ENCODE data around the gene HSD17B3.

Gene HSD17B3

DNA sequence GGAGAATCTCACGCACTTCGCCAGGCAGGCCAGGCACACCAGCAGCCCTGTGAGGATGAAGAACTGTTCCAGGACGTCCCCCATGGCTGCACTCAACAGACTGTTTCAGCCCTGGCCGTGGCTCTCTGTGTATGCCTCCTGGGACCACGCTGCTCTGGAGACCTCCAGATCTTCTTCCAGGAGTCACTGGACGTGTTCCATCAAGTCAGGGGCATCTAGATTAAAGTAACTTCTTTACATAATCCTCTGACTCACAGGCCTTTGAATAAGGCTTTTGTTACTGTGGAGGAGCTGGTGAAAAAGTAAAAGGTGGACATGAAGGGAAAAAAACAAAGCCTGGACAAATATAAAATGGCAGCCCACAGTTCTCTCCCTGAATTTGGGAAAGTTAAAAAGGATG is at the start of gene HSD17B3:
HSD17B3 (minus strand) TSS at position 156 of the 400 bp plus-strand sequence; CDS start at position 84, 72 bp downstream.
- H3K27me3 ChIP-seq (replicated peaks; ENCODE audit: control insufficient read depth, insufficient read depth, low read length): no peaks in the 10 kb centered on the region
- TF ChIP-seq, protein P1, sequence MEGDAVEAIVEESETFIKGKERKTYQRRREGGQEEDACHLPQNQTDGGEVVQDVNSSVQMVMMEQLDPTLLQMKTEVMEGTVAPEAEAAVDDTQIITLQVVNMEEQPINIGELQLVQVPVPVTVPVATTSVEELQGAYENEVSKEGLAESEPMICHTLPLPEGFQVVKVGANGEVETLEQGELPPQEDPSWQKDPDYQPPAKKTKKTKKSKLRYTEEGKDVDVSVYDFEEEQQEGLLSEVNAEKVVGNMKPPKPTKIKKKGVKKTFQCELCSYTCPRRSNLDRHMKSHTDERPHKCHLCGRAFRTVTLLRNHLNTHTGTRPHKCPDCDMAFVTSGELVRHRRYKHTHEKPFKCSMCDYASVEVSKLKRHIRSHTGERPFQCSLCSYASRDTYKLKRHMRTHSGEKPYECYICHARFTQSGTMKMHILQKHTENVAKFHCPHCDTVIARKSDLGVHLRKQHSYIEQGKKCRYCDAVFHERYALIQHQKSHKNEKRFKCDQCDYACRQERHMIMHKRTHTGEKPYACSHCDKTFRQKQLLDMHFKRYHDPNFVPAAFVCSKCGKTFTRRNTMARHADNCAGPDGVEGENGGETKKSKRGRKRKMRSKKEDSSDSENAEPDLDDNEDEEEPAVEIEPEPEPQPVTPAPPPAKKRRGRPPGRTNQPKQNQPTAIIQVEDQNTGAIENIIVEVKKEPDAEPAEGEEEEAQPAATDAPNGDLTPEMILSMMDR (IDR thresholded peaks at IDR 0.05; ENCODE audit: insufficient read depth, low read length, poor library complexity, severe bottlenecking): no peak
- DNase-seq (ENCODE audit: extremely low read depth, insufficient read length): no peak
- no peak within 1 kb of the TSS for H3K4me3 ChIP-seq (replicated peaks; ENCODE audit: low read depth, low read length)
- H3K36me3 ChIP-seq (ENCODE audit: control insufficient read depth, insufficient read depth, low read length): no peaks in the 10 kb centered on the region

DNA sequence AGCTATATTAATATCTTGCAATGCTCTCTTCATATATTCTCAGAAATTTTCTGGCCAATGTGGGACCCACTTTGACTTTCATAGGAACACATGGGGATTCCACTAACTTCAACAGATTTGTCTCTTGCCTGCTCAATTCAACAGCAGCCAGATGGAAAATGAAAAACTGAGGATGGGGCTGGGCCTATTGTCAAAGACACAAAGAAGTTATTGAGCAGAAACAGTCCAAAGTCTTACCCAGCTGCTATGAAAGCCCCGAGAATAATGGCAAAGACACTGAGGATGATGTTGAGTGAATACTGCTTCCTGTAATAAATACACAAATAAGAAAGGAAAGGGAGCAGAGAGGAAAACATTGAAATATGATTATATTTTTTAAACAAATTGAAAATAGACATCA is 48.9 kb upstream of the HSD17B3 start:
- TF ChIP-seq, protein P1 (IDR thresholded peaks at IDR 0.05; ENCODE audit: insufficient read depth, low read length, poor library complexity, severe bottlenecking): no peak
- no peaks in the 10 kb centered on the region for H3K36me3 ChIP-seq (ENCODE audit: control insufficient read depth, insufficient read depth, low read length)
- no peak overlapping the region for H3K4me3 ChIP-seq (replicated peaks; ENCODE audit: low read depth, low read length)
- no peak for DNase-seq (ENCODE audit: extremely low read depth, insufficient read length)
- no peaks in the 10 kb centered on the region for H3K27me3 ChIP-seq (replicated peaks; ENCODE audit: control insufficient read depth, insufficient read depth, low read length)

DNA sequence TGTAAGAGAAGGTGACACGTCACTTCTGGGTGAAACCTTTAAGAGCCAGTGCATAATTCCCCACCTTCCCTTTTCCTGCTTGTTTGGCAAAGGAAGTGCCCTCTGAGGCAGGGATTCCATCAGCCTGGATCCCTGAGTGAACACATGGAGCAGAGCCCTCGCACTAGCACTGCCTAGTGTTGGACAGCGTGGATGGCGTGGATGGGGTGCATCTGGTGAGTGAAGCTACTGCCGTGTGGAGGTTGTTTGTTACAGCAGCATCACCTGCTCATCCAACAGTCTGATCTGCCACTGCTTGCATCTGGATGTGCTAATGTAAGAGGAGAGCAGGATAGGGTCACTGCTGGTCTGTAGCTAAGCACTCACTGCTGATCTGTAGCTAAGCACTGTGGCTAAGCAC is 46.3 kb upstream of the HSD17B3 start:
- DNase-seq (ENCODE audit: extremely low read depth, insufficient read length): no peak
- H3K4me3 ChIP-seq (replicated peaks; ENCODE audit: low read depth, low read length): no peak overlapping the region
- TF ChIP-seq, protein P1 (IDR thresholded peaks at IDR 0.05; ENCODE audit: insufficient read depth, low read length, poor library complexity, severe bottlenecking): no peak
- no peaks in the 10 kb centered on the region for H3K36me3 ChIP-seq (ENCODE audit: control insufficient read depth, insufficient read depth, low read length)
- H3K27me3 ChIP-seq (replicated peaks; ENCODE audit: control insufficient read depth, insufficient read depth, low read length): no peaks in the 10 kb centered on the region

DNA sequence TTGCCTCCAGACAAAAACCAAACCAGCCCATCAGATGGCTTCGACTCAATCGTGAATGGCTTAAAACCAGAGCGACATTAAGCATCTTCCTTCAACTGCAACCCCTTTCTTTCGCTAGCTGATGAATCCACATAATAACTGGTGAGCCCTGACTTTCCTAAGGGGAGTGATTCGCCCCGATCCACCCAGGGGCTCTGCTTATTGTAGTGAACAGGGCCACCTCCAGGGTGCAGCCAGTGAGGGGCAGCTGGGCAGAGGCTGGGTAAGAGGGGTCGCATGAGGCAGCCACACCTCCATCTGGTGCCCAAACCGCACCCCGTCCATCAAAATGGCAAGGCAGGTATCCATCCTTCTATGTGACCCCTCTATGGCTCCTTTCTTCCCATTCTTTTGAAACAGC is 43.6 kb upstream of the HSD17B3 start:
- H3K27me3 ChIP-seq (replicated peaks; ENCODE audit: control insufficient read depth, insufficient read depth, low read length): no peaks in the 10 kb centered on the region
- H3K36me3 ChIP-seq (ENCODE audit: control insufficient read depth, insufficient read depth, low read length): no peaks in the 10 kb centered on the region
- TF ChIP-seq, protein P1 (IDR thresholded peaks at IDR 0.05; ENCODE audit: insufficient read depth, low read length, poor library complexity, severe bottlenecking): no peak
- no peak for DNase-seq (ENCODE audit: extremely low read depth, insufficient read length)
- H3K4me3 ChIP-seq (replicated peaks; ENCODE audit: low read depth, low read length): no peak overlapping the region

DNA sequence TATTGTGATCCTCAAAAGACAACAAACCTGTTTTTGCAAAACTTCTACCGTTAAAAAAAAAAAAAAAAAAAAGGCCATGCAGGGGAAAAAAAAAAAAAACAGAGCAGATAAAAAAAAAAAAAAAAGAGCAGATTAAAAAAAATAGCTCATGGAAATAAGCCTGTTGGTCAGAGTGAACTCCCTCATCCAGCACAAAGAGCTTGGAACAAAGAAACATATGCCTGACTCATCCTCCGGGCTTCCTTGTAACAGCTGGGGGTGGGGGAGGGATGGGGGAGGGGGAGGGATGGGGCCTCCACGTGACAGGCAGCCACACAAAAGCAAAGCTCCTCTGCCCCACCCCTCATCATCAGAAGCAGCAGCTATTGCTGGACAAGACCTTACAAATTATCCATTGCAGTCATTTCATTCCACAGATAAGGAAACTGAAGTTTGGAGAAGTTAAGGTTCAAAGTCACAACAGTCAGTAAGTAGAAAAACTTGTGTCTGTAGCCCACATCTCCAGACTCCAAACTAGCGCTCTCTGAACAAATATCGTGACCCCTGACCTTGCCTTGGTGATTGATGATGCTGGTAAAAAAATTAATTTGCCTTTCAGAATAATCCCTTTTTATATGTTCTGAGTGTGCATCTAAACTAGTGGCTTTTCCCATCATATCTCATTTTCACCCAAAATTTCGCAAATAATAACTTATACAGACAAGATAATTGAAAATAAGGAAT is 42.6 kb upstream of the HSD17B3 start:
- H3K36me3 ChIP-seq (ENCODE audit: control insufficient read depth, insufficient read depth, low read length): no peaks in the 10 kb centered on the region
- no peaks in the 10 kb centered on the region for H3K27me3 ChIP-seq (replicated peaks; ENCODE audit: control insufficient read depth, insufficient read depth, low read length)
- no peak overlapping the region for H3K4me3 ChIP-seq (replicated peaks; ENCODE audit: low read depth, low read length)
- no peak for DNase-seq (ENCODE audit: extremely low read depth, insufficient read length)
- TF ChIP-seq, protein P1 (IDR thresholded peaks at IDR 0.05; ENCODE audit: insufficient read depth, low read length, poor library complexity, severe bottlenecking): no peak

Measured in GM06990 (cell line).